Esophagus muscularis mucosa (tissue), 4 donors: ENCODE measurements around the gene C5orf22. TPM values are rescaled to one million over a fixed set of nuclear protein-coding genes. Genes with fewer than 3 reads are reported as not detected.
A peak's percentile ranks its signal among the peaks of the same experiment; 100 is the strongest.

Experiments used
- DNase-seq: peaks from one replicate; pipeline ENCODE4 v3.0.0-alpha.2; 2017; ENCODE audit errors: extremely low spot score
- H3K27ac ChIP-seq, 4 donors: fragments of 200-600 bp; sonication (generic); replicated peaks in 1 of 4; 1 replicate in 3 of 4; 2 replicates in 1 of 4; pipeline ENCODE4 v1.5.1; 2016 to 2019; ENCODE audit warnings: mild to moderate bottlenecking in 1 of 4
- H3K27me3 ChIP-seq, 4 donors: fragments of 200-600 bp; sonication (generic); one replicate each; pipeline versions ENCODE4 v1.5.1 to v1.6.0; 2016 to 2019
- H3K36me3 ChIP-seq, 4 donors: fragments of 200-600 bp; sonication (generic); one replicate each; pipeline ENCODE4 v1.5.1; 2016 to 2019
- H3K4me1 ChIP-seq, 4 donors: fragments of 200-600 bp; sonication (generic); one replicate each; pipeline ENCODE4 v1.5.1; 2016 to 2019
- H3K4me3 ChIP-seq, 4 donors: fragments of 200-600 bp; sonication (generic); 1 replicate in 2 of 4; 2 replicates in 2 of 4; pipeline ENCODE4 v1.5.1; 2016 to 2019; ENCODE audit warnings: mild to moderate bottlenecking in 4 of 4, moderate library complexity in 1 of 4
- H3K9me3 ChIP-seq, 4 donors: fragments of 200-600 bp; sonication (generic); 1 replicate in 3 of 4; 2 replicates in 1 of 4; pipeline ENCODE4 v1.5.1; 2016 to 2019
- EP300 ChIP-seq: sonication (generic); formaldehyde crosslinking; IDR thresholded peaks from one replicate; pipeline ENCODE4 v1.6.1; 2017; ENCODE audit warnings: antibody characterized with exemption
- POLR2A ChIP-seq: fragments of 450-650 bp; IDR thresholded peaks from one replicate; pipeline ENCODE4 v1.6.1; 2017; ENCODE audit warnings: antibody characterized with exemption, moderate library complexity, mild to moderate bottlenecking, low read depth
- POLR2AphosphoS5 ChIP-seq, 2 donors: sonication (generic); formaldehyde crosslinking; IDR thresholded peaks; one replicate each; pipeline ENCODE4 v1.6.1; 2017; ENCODE audit warnings: antibody characterized with exemption in 2 of 2
- WGBS: methylation state at CpG from one replicate; pipeline ENCODE4 v1.1.5; 2018; 5-methylcytosine and 5-hydroxymethylcytosine counted together
- intact Hi-C: fragments of 100-400 bp; cut with DNase I; formaldehyde crosslinking; loops from one replicate; pipeline ENCODE4 v1.15.1; 2023
- total RNA-seq, 4 donors: library from RNA; depleted of rRNA; stranded (reverse); fragments of >200 nt; gene quantifications; one replicate each; pipeline versions ENCODE4 v1.1.0 to v1.2.1, GENCODE V29; 2016
- TF ChIP-seq, protein P1 (sequence below), 3 experiments: fragments of 200-600 bp in 2 of 3; fragments of 450-650 bp in 1 of 3; sonication (generic) in 2 of 3; IDR thresholded peaks; one replicate each; pipeline ENCODE4 v1.5.1; 2017 to 2019; ENCODE audit warnings: antibody characterized with exemption in 3 of 3, mild to moderate bottlenecking in 2 of 3, moderate library complexity in 1 of 3

The C5orf22 gene
- total RNA-seq, 4 donors from 2014 or later = 11.2 to 21.8 (median 17.0) TPM

DNA sequence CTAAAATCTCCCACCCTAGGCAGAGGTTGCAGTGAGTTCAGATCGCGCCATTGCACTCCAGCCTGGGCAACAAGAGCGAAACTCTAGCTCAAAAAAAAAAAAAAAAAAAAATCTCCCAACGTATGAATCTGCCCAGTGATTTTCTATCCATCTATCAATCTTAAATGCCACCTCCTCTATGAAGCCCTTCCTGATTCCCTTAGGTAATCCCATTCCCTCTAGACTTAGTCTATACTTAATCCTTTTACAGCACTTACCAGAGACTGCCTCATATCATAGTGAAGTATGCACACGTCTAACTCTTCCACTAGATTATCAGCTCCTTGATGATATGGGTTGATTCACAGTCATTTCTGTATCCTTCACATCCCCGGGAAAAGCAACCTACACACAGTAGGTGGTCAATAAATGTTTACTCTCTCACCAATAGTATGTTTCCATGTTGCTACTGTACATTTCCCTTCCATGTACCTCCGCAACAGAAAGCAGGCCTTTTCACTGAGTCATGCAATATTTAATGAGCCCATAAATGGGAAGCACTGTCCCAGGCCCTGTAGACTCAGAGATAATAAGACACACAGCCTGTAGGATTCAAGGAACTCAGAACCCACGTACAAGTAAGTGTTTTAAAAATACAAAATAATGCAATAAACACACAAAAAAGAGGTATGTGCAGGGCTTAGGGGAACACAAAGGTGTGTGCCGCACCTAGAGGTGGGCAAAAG, 1.4 kb upstream of the C5orf22 start:
- Histone ChIP-seq H3K4me3 (peak overlapping the region; percentile 72 to 93 (median 74)), H3K36me3 (peaks cover 23 to 57% (median 48%) of the 10 kb centered on the region in 4 donors), H3K27ac (no peak overlapping the region), H3K9me3 (no peaks in the 10 kb centered on the region), H3K4me1 (peaks cover 29 to 41% (median 32%) of the 10 kb centered on the region in 4 donors), H3K27me3 (no peaks in the 10 kb centered on the region)
- TF ChIP-seq POLR2AphosphoS5 (IDR thresholded peaks at IDR 0.05) = no peak
- TF ChIP-seq POLR2A = no peak
- no peak for TF ChIP-seq EP300
- TF ChIP-seq, protein P1, sequence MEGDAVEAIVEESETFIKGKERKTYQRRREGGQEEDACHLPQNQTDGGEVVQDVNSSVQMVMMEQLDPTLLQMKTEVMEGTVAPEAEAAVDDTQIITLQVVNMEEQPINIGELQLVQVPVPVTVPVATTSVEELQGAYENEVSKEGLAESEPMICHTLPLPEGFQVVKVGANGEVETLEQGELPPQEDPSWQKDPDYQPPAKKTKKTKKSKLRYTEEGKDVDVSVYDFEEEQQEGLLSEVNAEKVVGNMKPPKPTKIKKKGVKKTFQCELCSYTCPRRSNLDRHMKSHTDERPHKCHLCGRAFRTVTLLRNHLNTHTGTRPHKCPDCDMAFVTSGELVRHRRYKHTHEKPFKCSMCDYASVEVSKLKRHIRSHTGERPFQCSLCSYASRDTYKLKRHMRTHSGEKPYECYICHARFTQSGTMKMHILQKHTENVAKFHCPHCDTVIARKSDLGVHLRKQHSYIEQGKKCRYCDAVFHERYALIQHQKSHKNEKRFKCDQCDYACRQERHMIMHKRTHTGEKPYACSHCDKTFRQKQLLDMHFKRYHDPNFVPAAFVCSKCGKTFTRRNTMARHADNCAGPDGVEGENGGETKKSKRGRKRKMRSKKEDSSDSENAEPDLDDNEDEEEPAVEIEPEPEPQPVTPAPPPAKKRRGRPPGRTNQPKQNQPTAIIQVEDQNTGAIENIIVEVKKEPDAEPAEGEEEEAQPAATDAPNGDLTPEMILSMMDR (IDR thresholded peaks at IDR 0.05) = no peak
- intact Hi-C loops = no loop called here
- DNase-seq = no peak
- 81% methylated on average over 9 of the region's 9 CpGs for WGBS

DNA sequence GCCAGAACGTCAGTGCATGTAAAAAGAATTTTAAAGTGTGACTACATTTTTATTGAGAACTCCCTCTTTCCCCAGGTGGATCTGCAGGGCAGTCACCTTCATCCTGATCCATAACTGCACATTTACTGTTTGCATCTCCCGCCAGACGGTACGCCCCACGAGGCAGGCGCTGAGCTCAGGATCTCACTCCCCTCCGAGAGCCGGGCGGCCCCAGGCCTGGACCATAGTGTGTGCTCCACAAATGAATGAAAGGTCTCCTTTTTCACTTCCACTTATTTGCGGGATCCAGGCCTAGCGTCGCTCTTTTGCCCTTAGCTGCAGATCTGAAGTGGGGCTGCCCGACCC, 586 bp upstream of the C5orf22 start:
- Histone ChIP-seq H3K4me3 (peak overlapping the region; percentile 72 to 93 (median 74)), H3K36me3 (peaks cover 22 to 57% (median 47%) of the 10 kb centered on the region in 4 donors), H3K27ac (peak overlapping the region; percentile 57 to 85 (median 82)), H3K4me1 (peaks cover 29 to 41% (median 32%) of the 10 kb centered on the region in 4 donors), H3K9me3 (no peaks in the 10 kb centered on the region), H3K27me3 (no peaks in the 10 kb centered on the region)
- WGBS = 2% methylated on average over 9 of the region's 13 CpGs
- intact Hi-C loops = no loop called here
- DNase-seq = no peak
- TF ChIP-seq, protein P1 (IDR thresholded peaks at IDR 0.05) = no peak
- TF ChIP-seq POLR2A (no peak), EP300 (no peak), POLR2AphosphoS5 (IDR thresholded peaks at IDR 0.05) (no peak)

DNA sequence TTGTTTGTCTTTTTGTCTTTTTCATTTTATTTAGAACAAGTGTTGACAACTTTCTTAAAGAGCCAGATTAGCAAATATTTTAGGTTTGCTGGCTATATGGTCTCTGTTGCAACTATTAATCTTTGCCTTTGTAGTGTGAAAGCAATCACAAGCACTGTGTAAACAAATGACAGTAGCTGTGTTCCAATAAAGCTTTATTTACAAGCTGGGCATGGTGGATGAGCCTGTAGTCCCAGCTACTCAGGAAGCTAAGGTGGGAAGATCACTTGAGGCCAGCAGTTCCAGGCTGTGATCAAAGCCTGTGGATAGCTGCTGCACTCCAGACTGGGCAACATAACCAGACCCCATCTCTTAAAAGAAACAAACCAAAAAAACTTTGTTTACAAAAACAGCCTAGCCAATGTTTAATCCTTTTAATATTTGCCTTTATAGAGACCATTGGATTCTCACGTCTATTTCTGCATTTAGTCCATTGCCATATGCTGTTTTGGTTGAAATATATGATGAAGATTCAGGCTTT, 2.5 kb downstream of the C5orf22 start:
- no peak for TF ChIP-seq POLR2A
- no peak for TF ChIP-seq EP300
- TF ChIP-seq POLR2AphosphoS5 (IDR thresholded peaks at IDR 0.05) = no peak
- TF ChIP-seq, protein P1 (IDR thresholded peaks at IDR 0.05) = no peak
- no peaks in the 10 kb centered on the region for H3K27me3 ChIP-seq
- intact Hi-C loops = no loop called here

GRCh38 chr5:31536873-31537272, 4.8 kb downstream of the C5orf22 start:
- WGBS = 87% methylated on average over 3 of the region's 3 CpGs
- DNase-seq = no peak
- H3K4me3 ChIP-seq = no peak overlapping the region
- intact Hi-C loops = no loop called here
- no peaks in the 10 kb centered on the region for H3K9me3 ChIP-seq
- no peak for TF ChIP-seq POLR2A
- TF ChIP-seq, protein P1 (IDR thresholded peaks at IDR 0.05) = no peak
- TF ChIP-seq EP300 = no peak
- TF ChIP-seq POLR2AphosphoS5 (IDR thresholded peaks at IDR 0.05) = no peak
- H3K27ac ChIP-seq = no peak overlapping the region
- peaks cover 14% of the 10 kb centered on the region in 4 donors for H3K4me1 ChIP-seq
- peaks cover 36 to 80% (median 65%) of the 10 kb centered on the region in 4 donors for H3K36me3 ChIP-seq
- H3K27me3 ChIP-seq = no peaks in the 10 kb centered on the region

More for the DNA sequence above, 2.5 kb downstream of the C5orf22 start:
- DNase-seq = no peak
- 77% methylated on average over 1 of the region's 1 CpG for WGBS
- Histone ChIP-seq H3K36me3 (peaks cover 29 to 58% (median 47%) of the 10 kb centered on the region in 4 donors), H3K4me3 (no peak overlapping the region), H3K27ac (no peak overlapping the region), H3K9me3 (no peaks in the 10 kb centered on the region), H3K4me1 (peaks cover 29 to 33% (median 32%) of the 10 kb centered on the region in 4 donors)
